Mucosa of descending colon (tissue), 3 donors: ENCODE results near the gene CDK11B. TPM values are rescaled to one million over a fixed set of nuclear protein-coding genes. Genes with fewer than 3 reads are reported as not detected.

Experiments
- ATAC-seq: fragments of 200-7000 bp; cut with Tn5 transposase; one replicate; pipeline ENCODE4 v1.9.1; 2020; ENCODE audit warnings: mild to moderate bottlenecking, moderate library complexity
- DNase-seq, 3 donors: peaks; one replicate each; pipeline ENCODE4 v3.0.0-alpha.2; 2020
- H3K36me3 ChIP-seq: fragments of 200-600 bp; one replicate; pipeline ENCODE4 v1.8.0; 2021; ENCODE audit warnings: low read depth, mild to moderate bottlenecking
- H3K4me1 ChIP-seq: fragments of 200-600 bp; one replicate; pipeline ENCODE4 v1.8.0; 2021; ENCODE audit warnings: low read depth, mild to moderate bottlenecking
- H3K4me3 ChIP-seq: fragments of 200-600 bp; one replicate; pipeline ENCODE4 v1.8.0; 2021; ENCODE audit warnings: mild to moderate bottlenecking
- H3K9me3 ChIP-seq: fragments of 200-600 bp; one replicate; pipeline ENCODE4 v1.8.0; 2021; ENCODE audit warnings: mild to moderate bottlenecking
- CTCF ChIP-seq: fragments of 200-600 bp; IDR thresholded peaks from one replicate; pipeline ENCODE4 v1.8.0; 2022; ENCODE audit warnings: antibody characterized with exemption, mild to moderate bottlenecking
- intact Hi-C, 2 donors: fragments of 100-400 bp; cut with DNase I in 1 of 2; cut with micrococcal nuclease in 1 of 2; formaldehyde crosslinking; loops; one replicate each; pipeline versions ENCODE4 v1.11.0 to v1.11.1; 2022; cut with DNase I, micrococcal nuclease
- total RNA-seq, 3 donors: library from RNA; stranded (reverse); fragmentation: NEBNext Ultra II Directional in 2 of 3; extraction: Animal tissue kit (Norgen Biotek cat#: 25700) in 2 of 3; gene quantifications; one replicate each; pipeline versions ENCODE4 v1.2.1 to v1.2.4, GENCODE V29; 2021 to 2023
- donor health status: DM: no; HTN: no; CAD: no; lungs with moderate emphysema.
- donor health status: DM: no; HTN: no; CAD: no.
- donor health status: DM: no; HTN: yes; CAD: no.

Gene CDK11B
- total RNA-seq, 3 donors from 2014 or later, result 31.9 to 45.6 (median 36.8) TPM

DNA sequence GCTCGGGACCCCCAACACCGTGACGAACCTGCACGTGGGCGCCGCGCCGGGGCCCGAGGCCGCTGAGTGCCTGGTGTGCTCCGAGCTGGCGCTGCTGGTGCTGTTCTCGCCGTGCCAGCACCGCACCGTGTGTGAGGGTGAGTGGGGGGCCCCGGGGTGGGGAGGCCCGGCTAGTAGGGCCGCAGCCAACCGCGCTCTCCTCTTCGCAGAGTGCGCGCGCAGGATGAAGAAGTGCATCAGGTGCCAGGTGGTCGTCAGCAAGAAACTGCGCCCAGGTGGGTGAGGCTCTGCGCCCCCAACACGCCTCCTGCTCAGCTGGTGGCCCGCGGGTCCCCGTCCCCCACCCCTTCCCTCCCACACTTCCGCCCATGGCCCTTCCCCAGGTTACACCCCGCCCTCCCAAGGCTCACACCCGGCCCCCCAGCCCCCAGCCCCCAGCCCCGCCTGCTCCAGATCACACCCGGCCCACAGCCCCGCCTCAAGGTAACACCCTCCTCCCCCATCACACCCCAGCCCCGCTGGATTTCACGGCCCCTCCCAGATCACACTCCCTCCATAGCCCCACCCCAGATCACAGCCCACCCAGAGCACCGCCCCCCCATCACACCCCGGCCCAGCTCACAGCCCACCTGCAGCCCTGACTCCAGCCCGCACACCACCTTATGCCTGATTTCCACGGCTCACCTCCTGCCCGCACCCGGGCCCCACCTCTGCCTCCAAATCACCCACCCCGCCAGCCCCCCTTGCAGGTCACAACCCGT is 29.2 kb downstream of the CDK11B start:
- no peaks in the 10 kb centered on the region for H3K36me3 ChIP-seq
- peak; percentile 26 for ATAC-seq
- H3K4me3 ChIP-seq, result no peak overlapping the region
- DNase-seq, result peak; percentile 48 to 88 (median 68)
- no peak for TF ChIP-seq CTCF
- intact Hi-C loops, result no loop called here
- H3K4me1 ChIP-seq, result peaks cover 19% of the 10 kb centered on the region
- no peaks in the 10 kb centered on the region for H3K9me3 ChIP-seq

- ATAC-seq, result no peak
- intact Hi-C loops, result no loop called here
- H3K4me1 ChIP-seq, result peaks cover 19% of the 10 kb centered on the region
- H3K36me3 ChIP-seq, result no peaks in the 10 kb centered on the region
- no peaks in the 10 kb centered on the region for H3K9me3 ChIP-seq
- H3K4me3 ChIP-seq, result no peak overlapping the region
- DNase-seq, result peak in 1 of 3 donors; percentile 64
- TF ChIP-seq CTCF, result no peak
Measured at GRCh38 chr1:1628754-1629429, 29.9 kb downstream of the CDK11B start.

DNA sequence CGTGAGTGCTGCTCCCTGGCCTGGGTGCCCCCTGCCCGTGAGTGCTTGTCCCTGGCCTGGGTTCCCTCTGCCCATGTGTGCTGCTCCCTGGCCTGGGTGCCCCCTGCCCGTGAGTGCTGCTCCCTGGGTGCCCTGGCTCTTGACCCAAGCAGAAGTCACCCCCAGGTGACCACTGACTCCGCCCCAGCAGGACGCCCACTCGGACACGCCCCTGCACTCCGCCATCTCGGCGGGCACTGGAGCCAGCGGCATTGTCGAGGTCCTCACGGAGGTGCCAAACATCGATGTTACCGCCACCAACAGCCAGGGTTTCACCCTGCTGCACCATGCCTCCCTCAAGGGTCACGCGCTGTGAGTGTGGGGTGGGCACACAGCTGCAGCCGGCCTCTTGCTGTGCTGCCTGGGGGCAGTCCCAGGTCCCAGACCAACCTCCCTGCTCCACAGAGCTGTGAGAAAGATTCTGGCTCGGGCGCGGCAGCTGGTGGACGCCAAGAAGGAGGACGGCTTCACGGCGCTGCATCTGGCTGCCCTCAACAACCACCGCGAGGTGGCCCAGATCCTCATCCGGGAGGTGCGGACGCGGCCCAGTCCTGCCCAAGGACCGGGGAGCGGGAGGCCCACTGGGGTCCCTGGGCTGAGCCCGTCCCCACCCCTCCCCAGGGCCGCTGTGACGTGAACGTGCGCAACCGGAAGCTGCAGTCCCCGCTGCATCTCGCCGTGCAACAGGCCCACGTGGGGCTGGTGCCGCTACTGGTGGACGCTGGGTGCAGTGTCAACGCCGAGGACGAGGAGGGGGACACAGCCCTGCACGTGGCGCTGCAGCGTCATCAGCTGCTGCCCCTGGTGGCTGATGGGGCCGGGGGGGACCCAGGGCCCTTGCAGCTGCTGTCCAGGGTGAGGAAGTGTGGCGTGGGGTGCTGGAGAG is 30.7 kb downstream of the CDK11B start:
- no peak for TF ChIP-seq CTCF
- Histone ChIP-seq H3K36me3 (no peaks in the 10 kb centered on the region), H3K4me3 (no peak overlapping the region), H3K9me3 (no peaks in the 10 kb centered on the region), H3K4me1 (peaks cover 19% of the 10 kb centered on the region)
- DNase-seq (peak in 2 of 3 donors; percentile 53 to 67), ATAC-seq (no peak)
- intact Hi-C loops, result no loop called here

DNA sequence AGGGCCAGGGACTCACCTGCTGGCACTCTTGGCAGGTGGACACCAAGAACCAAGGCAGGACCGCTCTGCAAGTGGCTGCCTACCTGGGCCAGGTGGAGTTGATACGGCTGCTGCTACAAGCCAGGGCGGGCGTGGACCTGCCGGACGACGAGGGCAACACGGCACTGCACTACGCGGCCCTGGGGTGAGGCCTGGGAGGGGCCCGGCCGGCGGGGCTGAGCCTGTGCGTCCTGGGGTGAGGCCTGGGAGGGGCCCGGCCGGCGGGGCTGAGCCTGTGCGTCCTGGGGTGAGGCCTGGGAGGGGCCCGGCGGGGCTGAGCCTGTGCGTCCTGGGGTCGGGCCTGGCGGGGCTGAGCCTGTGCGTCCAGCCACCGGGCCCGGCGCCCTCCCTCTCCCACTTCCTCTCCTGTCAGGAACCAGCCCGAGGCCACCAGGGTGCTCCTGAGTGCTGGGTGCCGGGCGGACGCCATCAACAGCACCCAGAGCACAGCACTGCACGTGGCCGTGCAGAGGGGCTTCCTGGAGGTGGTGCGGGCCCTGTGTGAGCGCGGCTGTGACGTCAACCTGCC is 31.5 kb downstream of the CDK11B start:
- Histone ChIP-seq H3K36me3 (no peaks in the 10 kb centered on the region), H3K4me3 (no peak overlapping the region), H3K9me3 (no peaks in the 10 kb centered on the region), H3K4me1 (peaks cover 19% of the 10 kb centered on the region)
- no peak for TF ChIP-seq CTCF
- ATAC-seq (peak; percentile 76), DNase-seq (peak; percentile 88 to 92 (median 88))
- intact Hi-C loops, result no loop called here
